ENCODE data around the gene RAPGEF1.
A peak's percentile ranks its signal among the peaks of the same experiment; 100 is the strongest.

The RAPGEF1 gene

DNA sequence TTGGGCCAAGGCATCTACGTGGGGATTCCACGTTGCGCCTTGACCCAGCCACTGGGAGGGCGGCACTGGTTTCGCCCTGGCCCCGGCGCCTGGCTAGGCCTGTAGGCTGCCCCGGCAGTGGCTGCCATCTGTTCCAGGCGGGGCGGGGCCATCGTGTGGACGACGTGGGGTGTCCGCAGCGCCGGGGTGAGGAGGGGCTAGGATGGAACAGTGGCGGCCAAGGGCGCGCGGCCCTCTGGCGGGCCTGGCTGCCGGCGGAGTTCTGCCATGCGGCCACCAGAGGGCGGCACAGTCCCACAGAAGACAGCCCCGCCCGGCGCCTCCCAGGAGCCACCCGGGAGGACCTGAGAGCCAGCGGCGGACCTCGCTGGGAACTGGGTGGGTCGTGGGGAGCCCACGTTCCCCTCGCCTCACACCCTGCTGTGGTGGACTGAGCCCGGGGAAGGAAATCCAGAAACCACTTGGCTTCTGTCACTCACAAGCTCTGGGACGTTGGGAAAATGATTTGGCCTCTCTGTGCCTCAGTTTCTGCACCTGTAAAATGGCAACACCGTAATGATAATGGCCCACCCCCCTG is 22.6 kb upstream of the RAPGEF1 start:
- H3K4me3 ChIP-seq (replicated peaks; ENCODE audit: insufficient read depth, low read length), result no peak overlapping the region
- no peak overlapping the region for H3K27ac ChIP-seq (replicated peaks)
- H3K27me3 ChIP-seq (ENCODE audit: insufficient read depth, poor library complexity, severe bottlenecking), result peaks cover 6% of the 10 kb centered on the region
- peak; percentile 39 to 63 for DNase-seq (ENCODE audit: low read depth in 1 of 2, low spot score in 1 of 2)
- TF ChIP-seq SPI1 (IDR thresholded peaks at IDR 0.05; ENCODE audit: borderline replicate concordance, low read depth), result no peak
- TF ChIP-seq, protein P1, sequence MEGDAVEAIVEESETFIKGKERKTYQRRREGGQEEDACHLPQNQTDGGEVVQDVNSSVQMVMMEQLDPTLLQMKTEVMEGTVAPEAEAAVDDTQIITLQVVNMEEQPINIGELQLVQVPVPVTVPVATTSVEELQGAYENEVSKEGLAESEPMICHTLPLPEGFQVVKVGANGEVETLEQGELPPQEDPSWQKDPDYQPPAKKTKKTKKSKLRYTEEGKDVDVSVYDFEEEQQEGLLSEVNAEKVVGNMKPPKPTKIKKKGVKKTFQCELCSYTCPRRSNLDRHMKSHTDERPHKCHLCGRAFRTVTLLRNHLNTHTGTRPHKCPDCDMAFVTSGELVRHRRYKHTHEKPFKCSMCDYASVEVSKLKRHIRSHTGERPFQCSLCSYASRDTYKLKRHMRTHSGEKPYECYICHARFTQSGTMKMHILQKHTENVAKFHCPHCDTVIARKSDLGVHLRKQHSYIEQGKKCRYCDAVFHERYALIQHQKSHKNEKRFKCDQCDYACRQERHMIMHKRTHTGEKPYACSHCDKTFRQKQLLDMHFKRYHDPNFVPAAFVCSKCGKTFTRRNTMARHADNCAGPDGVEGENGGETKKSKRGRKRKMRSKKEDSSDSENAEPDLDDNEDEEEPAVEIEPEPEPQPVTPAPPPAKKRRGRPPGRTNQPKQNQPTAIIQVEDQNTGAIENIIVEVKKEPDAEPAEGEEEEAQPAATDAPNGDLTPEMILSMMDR (IDR thresholded peaks at IDR 0.05; ENCODE audit: insufficient read depth, low read length), result peak; percentile 35
- no peak for TF ChIP-seq GABPA (IDR thresholded peaks at IDR 0.05; ENCODE audit: low read depth)
- TF ChIP-seq, protein P2, sequence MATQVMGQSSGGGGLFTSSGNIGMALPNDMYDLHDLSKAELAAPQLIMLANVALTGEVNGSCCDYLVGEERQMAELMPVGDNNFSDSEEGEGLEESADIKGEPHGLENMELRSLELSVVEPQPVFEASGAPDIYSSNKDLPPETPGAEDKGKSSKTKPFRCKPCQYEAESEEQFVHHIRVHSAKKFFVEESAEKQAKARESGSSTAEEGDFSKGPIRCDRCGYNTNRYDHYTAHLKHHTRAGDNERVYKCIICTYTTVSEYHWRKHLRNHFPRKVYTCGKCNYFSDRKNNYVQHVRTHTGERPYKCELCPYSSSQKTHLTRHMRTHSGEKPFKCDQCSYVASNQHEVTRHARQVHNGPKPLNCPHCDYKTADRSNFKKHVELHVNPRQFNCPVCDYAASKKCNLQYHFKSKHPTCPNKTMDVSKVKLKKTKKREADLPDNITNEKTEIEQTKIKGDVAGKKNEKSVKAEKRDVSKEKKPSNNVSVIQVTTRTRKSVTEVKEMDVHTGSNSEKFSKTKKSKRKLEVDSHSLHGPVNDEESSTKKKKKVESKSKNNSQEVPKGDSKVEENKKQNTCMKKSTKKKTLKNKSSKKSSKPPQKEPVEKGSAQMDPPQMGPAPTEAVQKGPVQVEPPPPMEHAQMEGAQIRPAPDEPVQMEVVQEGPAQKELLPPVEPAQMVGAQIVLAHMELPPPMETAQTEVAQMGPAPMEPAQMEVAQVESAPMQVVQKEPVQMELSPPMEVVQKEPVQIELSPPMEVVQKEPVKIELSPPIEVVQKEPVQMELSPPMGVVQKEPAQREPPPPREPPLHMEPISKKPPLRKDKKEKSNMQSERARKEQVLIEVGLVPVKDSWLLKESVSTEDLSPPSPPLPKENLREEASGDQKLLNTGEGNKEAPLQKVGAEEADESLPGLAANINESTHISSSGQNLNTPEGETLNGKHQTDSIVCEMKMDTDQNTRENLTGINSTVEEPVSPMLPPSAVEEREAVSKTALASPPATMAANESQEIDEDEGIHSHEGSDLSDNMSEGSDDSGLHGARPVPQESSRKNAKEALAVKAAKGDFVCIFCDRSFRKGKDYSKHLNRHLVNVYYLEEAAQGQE (IDR thresholded peaks at IDR 0.05; ENCODE audit: insufficient replicate concordance, low read depth), result no peak

DNA sequence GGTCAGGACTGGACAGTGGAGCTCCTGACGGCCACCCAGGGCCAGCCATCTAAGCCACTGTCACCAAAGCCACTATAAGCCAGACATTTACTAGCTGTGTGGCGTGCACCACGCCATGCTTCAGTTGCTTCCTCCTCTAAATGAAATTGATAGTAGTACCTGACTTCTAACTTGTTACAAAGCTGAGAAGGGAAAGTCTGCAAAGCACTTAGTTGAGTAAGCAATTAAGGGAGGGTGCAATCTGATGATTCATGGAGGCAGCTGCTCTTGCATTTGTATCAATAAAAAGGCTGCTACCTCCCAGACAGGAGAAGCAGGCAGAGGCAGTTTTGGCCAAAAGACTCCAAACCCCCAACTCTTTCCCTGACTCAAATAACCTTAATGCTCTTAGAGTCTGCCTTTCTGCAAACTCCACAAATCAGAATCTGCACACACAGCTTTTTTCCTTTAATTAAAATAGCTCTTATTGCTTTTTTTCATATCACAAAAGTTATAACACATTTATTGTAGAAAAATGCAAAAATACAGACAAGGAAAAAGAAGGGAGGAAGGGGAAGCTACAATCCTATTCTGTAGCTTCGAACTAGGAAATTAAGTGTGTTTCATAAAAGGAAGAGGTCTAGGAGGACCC is 19.3 kb upstream of the RAPGEF1 start:
- no peak overlapping the region for H3K27ac ChIP-seq (replicated peaks)
- no peak for DNase-seq (ENCODE audit: low read depth in 1 of 2, low spot score in 1 of 2)
- H3K27me3 ChIP-seq (ENCODE audit: insufficient read depth, poor library complexity, severe bottlenecking), result peaks cover 6% of the 10 kb centered on the region
- H3K4me3 ChIP-seq (replicated peaks; ENCODE audit: insufficient read depth, low read length), result no peak overlapping the region
- TF ChIP-seq, protein P1 (IDR thresholded peaks at IDR 0.05; ENCODE audit: insufficient read depth, low read length), result no peak
- TF ChIP-seq SPI1 (IDR thresholded peaks at IDR 0.05; ENCODE audit: borderline replicate concordance, low read depth) (no peak), GABPA (IDR thresholded peaks at IDR 0.05; ENCODE audit: low read depth) (no peak), POLR2AphosphoS5 (IDR thresholded peaks at IDR 0.05; ENCODE audit: low read depth) (no peak)
- TF ChIP-seq, protein P2 (IDR thresholded peaks at IDR 0.05; ENCODE audit: insufficient replicate concordance, low read depth), result no peak

DNA sequence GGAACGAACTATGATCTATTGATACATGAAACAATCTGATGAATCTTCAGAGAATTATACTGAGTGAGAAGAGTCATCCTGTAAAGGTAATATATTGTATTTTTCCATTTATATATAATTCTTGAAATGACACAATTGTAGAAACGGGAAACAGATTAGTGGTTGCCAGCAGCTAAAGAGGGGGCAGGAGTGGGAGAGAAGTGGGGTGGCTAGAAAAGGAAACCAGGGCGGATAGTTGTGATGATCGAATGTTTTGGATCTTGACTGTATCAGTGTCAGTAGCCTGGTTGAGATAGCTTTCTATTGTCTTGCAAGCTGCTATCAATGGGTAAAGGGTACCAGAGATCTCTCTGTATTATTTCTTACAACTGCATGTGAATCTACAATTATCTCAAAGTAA is 17.7 kb upstream of the RAPGEF1 start:
- no peak overlapping the region for H3K27ac ChIP-seq (replicated peaks)
- no peak for TF ChIP-seq GABPA (IDR thresholded peaks at IDR 0.05; ENCODE audit: low read depth)
- TF ChIP-seq, protein P2 (IDR thresholded peaks at IDR 0.05; ENCODE audit: insufficient replicate concordance, low read depth), result no peak
- DNase-seq (ENCODE audit: low read depth in 1 of 2, low spot score in 1 of 2), result no peak

More for the DNA sequence above, 17.7 kb upstream of the RAPGEF1 start:
- Histone ChIP-seq H3K27me3 (ENCODE audit: insufficient read depth, poor library complexity, severe bottlenecking) (peaks cover 6% of the 10 kb centered on the region), H3K4me3 (replicated peaks; ENCODE audit: insufficient read depth, low read length) (no peak overlapping the region)
